ENCODE measurements around the gene ZNF446. TPM values are rescaled to one million over a fixed set of nuclear protein-coding genes. Genes with fewer than 3 reads are reported as not detected.

The ZNF446 gene
- total RNA-seq, 2 experiments from 2014 or later = 4.2 to 5.3 TPM

- peak overlapping the region; percentile 96 for H3K4me3 Mint-ChIP-seq
- H3K27ac Mint-ChIP-seq = peak overlapping the region; percentile 88
- H3K36me3 Mint-ChIP-seq = peaks cover 18% of the 10 kb centered on the region
- no peaks in the 10 kb centered on the region for H3K27me3 Mint-ChIP-seq
- DNase-seq = no peak
- peaks cover 23% of the 10 kb centered on the region for H3K4me1 Mint-ChIP-seq
- no peaks in the 10 kb centered on the region for H3K9me3 Mint-ChIP-seq
Measured at GRCh38 chr19:58520257-58520599, 44.1 kb downstream of the ZNF446 start.

- Mint-ChIP-seq H3K27me3 (no peaks in the 10 kb centered on the region), H3K4me3 (peak overlapping the region; percentile 1), H3K27ac (no peak overlapping the region), H3K9me3 (no peaks in the 10 kb centered on the region), H3K4me1 (peaks cover 13% of the 10 kb centered on the region), H3K36me3 (peaks cover 8% of the 10 kb centered on the region)
- DNase-seq = no peak
Measured at GRCh38 chr19:58521651-58522050, 45.5 kb downstream of the ZNF446 start.

GRCh38 chr19:58522709-58523108 lies 46.6 kb downstream of the ZNF446 start:
- Mint-ChIP-seq H3K9me3 (no peaks in the 10 kb centered on the region), H3K36me3 (peaks cover 4% of the 10 kb centered on the region), H3K4me3 (no peak overlapping the region), H3K27me3 (no peaks in the 10 kb centered on the region), H3K27ac (no peak overlapping the region), H3K4me1 (peaks cover 11% of the 10 kb centered on the region)
- no peak for DNase-seq

GRCh38 chr19:58529405-58529804 lies 53.3 kb downstream of the ZNF446 start:
- no peak overlapping the region for H3K4me3 Mint-ChIP-seq
- H3K4me1 Mint-ChIP-seq = no peaks in the 10 kb centered on the region
- no peak overlapping the region for H3K27ac Mint-ChIP-seq
- no peak for DNase-seq
- H3K9me3 Mint-ChIP-seq = no peaks in the 10 kb centered on the region
- no peaks in the 10 kb centered on the region for H3K36me3 Mint-ChIP-seq
- no peaks in the 10 kb centered on the region for H3K27me3 Mint-ChIP-seq

Other genes with a start within 250 kb of the ZNF446 start
- gene ZNF544, start 247.4 kb upstream of the ZNF446 start, total RNA-seq = 10 to 100 TPM; 46.0 to 51.6 TPM
- gene ZNF8, start 197.4 kb upstream of the ZNF446 start, total RNA-seq = 1 to 10 TPM; 4.1 to 4.3 TPM
- 10 to 100 TPM; 79.5 to 82.7 TPM for gene ERVK3-1, start 171.0 kb upstream of the ZNF446 start, total RNA-seq
- 1 to 10 TPM; 2.8 to 3.2 TPM for gene ZSCAN22, start 149.4 kb upstream of the ZNF446 start, total RNA-seq
- 10 to 100 TPM; 18.7 to 23.2 TPM for gene A1BG, start 122.9 kb upstream of the ZNF446 start, total RNA-seq
- 1 to 10 TPM; 1.5 to 1.7 TPM for gene ZNF497, start 113.6 kb upstream of the ZNF446 start, total RNA-seq
- gene ZNF837, start 95.3 kb upstream of the ZNF446 start, total RNA-seq = 1 to 10 TPM; 2.0 to 2.1 TPM
- gene RPS5, start 89.1 kb upstream of the ZNF446 start, total RNA-seq = 1,000 to 10,000 TPM; 1,717 to 1,777 TPM
- gene RNF225, start 80.7 kb upstream of the ZNF446 start, total RNA-seq = 1 to 10 TPM in 1 of 2 experiments, under 1 TPM in 1; 0.82 to 1.6 TPM
- 10 to 100 TPM; 15.1 to 17.2 TPM for gene ZNF584, start 67.7 kb upstream of the ZNF446 start, total RNA-seq
- gene ZNF132, start 36.2 kb upstream of the ZNF446 start, total RNA-seq = 1 to 10 TPM; 4.3 TPM
- gene ZNF324B, start 24.7 kb upstream of the ZNF446 start, total RNA-seq = 10 to 100 TPM in 1 of 2 experiments, 1 to 10 TPM in 1; 9.4 to 10.1 TPM
- gene ZNF324, start 9.3 kb upstream of the ZNF446 start, total RNA-seq = 10 to 100 TPM; 12.8 to 13.7 TPM
- 10 to 100 TPM; 23.4 to 28.0 TPM for gene SLC27A5, start 35.6 kb downstream of the ZNF446 start, total RNA-seq
- gene ZBTB45, start 43.5 kb downstream of the ZNF446 start, total RNA-seq = 10 to 100 TPM; 11.1 to 11.8 TPM
- 100 to 1,000 TPM; 671 to 701 TPM for gene TRIM28, start 67.7 kb downstream of the ZNF446 start, total RNA-seq
- gene CHMP2A, start 78.8 kb downstream of the ZNF446 start, total RNA-seq = 10 to 100 TPM; 76.9 to 79.2 TPM
- 100 to 1,000 TPM; 154 to 162 TPM for gene UBE2M, start 82.3 kb downstream of the ZNF446 start, total RNA-seq
- gene MZF1, start 97.0 kb downstream of the ZNF446 start, total RNA-seq = 10 to 100 TPM in 1 of 2 experiments, 1 to 10 TPM in 1; 10.0 to 10.2 TPM